H1 (cell line): ENCODE data around the gene HYAL4. TPM values are rescaled to one million over a fixed set of nuclear protein-coding genes. Genes with fewer than 3 reads are reported as not detected.

ENCODE experiments used
- ASH2L ChIP-seq: fragments of 200-600, 300-600 bp; sonication (generic); IDR thresholded peaks from one replicate; pipeline ENCODE4 v1.7.1; 2017; ENCODE audit warnings: low read length
- ATF3 ChIP-seq: IDR thresholded peaks from 2 replicates; pipeline ENCODE4 v1.6.1; 2011; ENCODE audit warnings: low read depth, mild to moderate bottlenecking, low read length; ENCODE audit not compliant: insufficient read depth
- CTCF ChIP-seq, 3 experiments: IDR thresholded peaks; 1 replicate in 2 of 3; 2 replicates in 1 of 3; pipeline versions ENCODE4 v1.5.1 to v1.6.1; 2011; ENCODE audit warnings: low read length in 3 of 3, mild to moderate bottlenecking in 3 of 3, inconsistent platforms in 2 of 3, low read depth in 1 of 3, moderate library complexity in 1 of 3; ENCODE audit not compliant: insufficient read depth in 1 of 3; ENCODE audit errors: control extremely low read depth in 1 of 3
- FOSL1 ChIP-seq: IDR thresholded peaks from 2 replicates; pipeline ENCODE4 v1.6.1; 2011; ENCODE audit warnings: mild to moderate bottlenecking, low read depth, low read length, moderate library complexity; ENCODE audit not compliant: insufficient read depth
- JUND ChIP-seq: IDR thresholded peaks from 2 replicates; pipeline ENCODE4 v1.6.1; 2011; ENCODE audit warnings: mild to moderate bottlenecking, improper control_type of control experiment, low read length
- RBBP5 ChIP-seq: IDR thresholded peaks from 2 replicates; pipeline ENCODE4 v1.7.1; 2012; ENCODE audit warnings: low read depth, mild to moderate bottlenecking, inconsistent platforms, low read length, moderate library complexity, borderline replicate concordance
- RXRA ChIP-seq: IDR thresholded peaks from 2 replicates; pipeline ENCODE4 v1.6.1; 2011; ENCODE audit warnings: low read depth, mild to moderate bottlenecking, low read length, moderate library complexity; ENCODE audit not compliant: insufficient read depth
- TCF12 ChIP-seq: IDR thresholded peaks from 2 replicates; pipeline ENCODE4 v1.6.1; 2011; ENCODE audit warnings: low read depth, mild to moderate bottlenecking, low read length
- polyA plus RNA-seq, 7 experiments: library from polyadenylated mRNA; depleted of rRNA in 3 of 7; stranded (reverse) in 5 of 7; unstranded in 2 of 7; fragments of >200 nt in 5 of 7; fragments of 200-250 nt in 2 of 7; gene quantifications; 1 replicate in 5 of 7; 2 replicates in 1 of 7; 4 replicates in 1 of 7; pipeline versions ENCODE4 v1.2.1 to v1.2.3, GENCODE V29; 2011 to 2013; ENCODE audit warnings: missing spikeins in 2 of 7, mixed read lengths in 2 of 7
- total RNA-seq: library from RNA; stranded (reverse); fragmentation: NEBNext Ultra II Directional; extraction: Animal tissue kit (Norgen Biotek cat#: 25700); gene quantifications from 2 replicates; pipeline ENCODE4 v1.2.1, GENCODE V29; 2021

HYAL4 gene
- total and polyA plus RNA-seq, 2 of the 8 experiments (the other 6 are each of a cell fraction or from before 2014, with no cell fraction given) = not detected

- TF ChIP-seq CTCF (IDR thresholded peaks at IDR 0.05; ENCODE audit: control extremely low read depth in 1 of 3, insufficient read depth in 1 of 3, low read depth in 1 of 3, low read length in 3 of 3) (no peak), FOSL1 (no peak), JUND (no peak), TCF12 (no peak), ASH2L (no peak), RXRA (no peak), ATF3 (no peak), RBBP5 (no peak)
- TF ChIP-seq, all 59 proteins: peak for 0
These were observed 34.7 kb downstream of the HYAL4 start (continued) for GRCh38 chr7:123879628-123880027.
